ENCODE results near the gene RNLS. TPM values are rescaled to one million over a fixed set of nuclear protein-coding genes. Genes with fewer than 3 reads are reported as not detected.

The RNLS gene
- total and polyA plus RNA-seq, 2 of the 4 experiments (the other 2 are of a cell fraction) = 4.5 to 7.0 TPM

DNA sequence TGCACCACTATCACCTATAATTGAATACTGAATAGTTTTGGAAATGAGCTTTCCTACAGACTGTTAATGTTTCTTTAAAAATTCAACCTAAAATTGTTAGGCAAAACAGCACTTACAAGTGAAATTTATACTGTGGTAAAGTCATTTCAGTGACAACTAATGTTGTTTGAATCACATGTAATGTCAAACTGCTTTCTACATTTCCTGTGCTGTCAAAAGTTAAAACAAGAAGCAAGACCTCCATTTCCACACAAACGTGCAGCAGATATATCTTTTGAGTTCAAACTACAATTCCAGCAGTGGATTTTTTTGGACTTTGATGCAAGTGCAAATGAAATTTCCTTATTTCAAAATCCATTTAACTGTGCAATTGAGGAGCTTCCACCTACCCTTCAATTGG, 199.8 kb downstream of the RNLS start:
- in situ Hi-C loops (cut with MboI; ENCODE audit: low sequenced_read_pairs) = no loop called here
- no CpG with 5 or more reads among the region's 1 CpG for WGBS, 2 experiments (ENCODE audit: extremely low coverage in 2 of 2, insufficient read length in 1 of 2)
- Histone ChIP-seq H4K8ac (ENCODE audit: low read depth in 2 of 2, low read length in 2 of 2) (no peak overlapping the region), H3K4me2 (ENCODE audit: low read depth, low read length) (no peak overlapping the region), H4K5ac (ENCODE audit: low read depth, low read length) (no peak overlapping the region), H3K27me3 (ENCODE audit: control insufficient read depth, insufficient read depth, low read length) (no peaks in the 10 kb centered on the region), H2BK5ac (ENCODE audit: low read depth, low read length, poor library complexity, severe bottlenecking) (no peak overlapping the region), H3K9me1 (ENCODE audit: insufficient read depth, low read length) (no peaks in the 10 kb centered on the region), H3K14ac (replicated peaks; ENCODE audit: low read depth, low read length) (no peak overlapping the region), H3K18ac (ENCODE audit: low read depth, low read length) (no peak overlapping the region), H4K20me1 (ENCODE audit: insufficient read depth, low read length) (no peaks in the 10 kb centered on the region), H4K91ac (ENCODE audit: insufficient read depth, low read depth, low read length) (no peak overlapping the region), H2AFZ (replicated peaks; ENCODE audit: low read length, poor library complexity) (no peak overlapping the region), H2BK120ac (ENCODE audit: low read depth, low read length) (no peak overlapping the region), H2AK5ac (ENCODE audit: low read depth, low read length) (no peak overlapping the region), H3K79me1 (ENCODE audit: low read depth in 1 of 2, low read length in 2 of 2) (no peaks in the 10 kb centered on the region), H2BK20ac (ENCODE audit: low read depth, low read length) (no peak overlapping the region), H2AK9ac (replicated peaks; ENCODE audit: low read depth, low read length, poor library complexity) (no peak overlapping the region), H3K9ac (ENCODE audit: low read depth, low read length) (no peak overlapping the region), H3K9me3 (ENCODE audit: control insufficient read depth, insufficient read depth, low read length) (no peaks in the 10 kb centered on the region), H3K4me1 (ENCODE audit: control insufficient read depth, insufficient read depth, low read length) (peaks cover 2% of the 10 kb centered on the region; the same call in 1 of the 2 replicates), H3K56ac (ENCODE audit: extremely low read depth, insufficient read depth, low read length) (no peak overlapping the region), H3K27ac (ENCODE audit: insufficient read depth, low read length) (no peak overlapping the region), H3K23ac (ENCODE audit: low read depth, low read length) (no peak overlapping the region), H2BK15ac (ENCODE audit: low read depth, low read length) (no peak overlapping the region), H3K36me3 (ENCODE audit: control insufficient read depth, insufficient read depth, low read length) (no peaks in the 10 kb centered on the region), H3K4me3 (ENCODE audit: insufficient read depth, low read depth, low read length) (no peak overlapping the region), H3K4ac (ENCODE audit: low read depth, low read length) (no peak overlapping the region)
- no TSS peak for BruUV-seq (replicated peaks)
- no peak for TF ChIP-seq RCOR1 (IDR thresholded peaks at IDR 0.05; ENCODE audit: insufficient replicate concordance, low read length)
- TF ChIP-seq MAFK (IDR thresholded peaks at IDR 0.05; ENCODE audit: low read depth, low read length) = no peak
- no peak for TF ChIP-seq CEBPB (IDR thresholded peaks at IDR 0.05; ENCODE audit: low read depth, low read length)
- TF ChIP-seq SMC3 (IDR thresholded peaks at IDR 0.05; ENCODE audit: low read depth, low read length) = no peak
- dilution Hi-C loops (cut with HindIII; ENCODE audit: low sequenced_read_pairs, unreplicated experiment) = no loop called here
- intact Hi-C loops (cut with micrococcal nuclease) = loop anchor here (10.0 kb wide), 1 partner anchor 408 kb away; no protein-coding TSS in a partner anchor
- DNase-seq (no peak), ATAC-seq (ENCODE audit: low read depth) (no peak)
- ChIA-PET CTCF (no interaction called here), POLR2A (ENCODE audit: unreplicated experiment) (no interaction called here)

All from IMR-90 (cell line).